HUES64 (cell line): ENCODE measurements around the gene CORO2B.
"Not testable (repeated sequence)": the region's sequence is repeated elsewhere in the genome, so short reads cannot be mapped to it uniquely, and the experiment has no call there.

Experiments
- H3K27ac ChIP-seq: 2 replicates; pipeline ENCODE4 v1.7.0; 2013; ENCODE audit warnings: low read depth, low read length, inconsistent platforms
- H3K27me3 ChIP-seq: 2 replicates; pipeline ENCODE4 v1.6.1; 2013; ENCODE audit warnings: mild to moderate bottlenecking, low read length; ENCODE audit not compliant: insufficient read depth
- H3K36me3 ChIP-seq: 2 replicates; pipeline ENCODE4 v1.6.1; 2013; ENCODE audit warnings: mild to moderate bottlenecking, low read length; ENCODE audit not compliant: insufficient read depth
- H3K4me1 ChIP-seq: 2 replicates; pipeline ENCODE4 v1.6.1; 2013; ENCODE audit warnings: mild to moderate bottlenecking, low read length, moderate library complexity; ENCODE audit not compliant: insufficient read depth
- H3K4me3 ChIP-seq: 2 replicates; pipeline ENCODE4 v1.5.1; 2013; ENCODE audit warnings: mild to moderate bottlenecking, low read length, moderate library complexity
- H3K9ac ChIP-seq: 2 replicates; pipeline ENCODE4 v1.6.1; 2013; ENCODE audit warnings: mild to moderate bottlenecking, low read depth, low read length
- H3K9me3 ChIP-seq: 2 replicates; pipeline ENCODE4 v1.6.1; 2013; ENCODE audit warnings: low read depth, low read length; ENCODE audit not compliant: insufficient read depth
- WGBS: fragments of 150-250, 120-280 bp; methylation state at CpG from one replicate; pipeline ENCODE4 v1.1.7; 2013; ENCODE audit warnings: missing lambda C conversion rate; 5-methylcytosine and 5-hydroxymethylcytosine counted together

Gene CORO2B

DNA sequence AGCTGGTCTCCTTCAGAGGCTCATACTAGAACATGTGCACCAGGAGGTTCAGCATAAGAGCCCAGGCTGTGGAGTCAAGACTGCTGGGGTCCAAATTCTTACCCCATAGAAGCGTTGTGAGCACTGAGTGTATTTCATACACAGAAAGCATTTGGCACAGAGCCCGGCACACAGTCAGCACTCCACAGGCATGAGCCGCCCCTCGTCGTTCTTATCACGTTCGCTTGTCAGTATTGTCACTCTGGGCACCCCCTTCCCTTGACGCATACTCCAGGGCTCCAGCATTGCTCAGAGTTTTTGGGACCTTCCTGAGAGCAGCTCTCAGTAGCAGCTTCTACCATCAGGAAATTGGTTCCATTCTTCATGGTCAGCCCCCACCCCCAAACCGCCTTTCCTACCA, 25.2 kb downstream of the CORO2B start:
- Histone ChIP-seq H3K4me1 (peaks cover 44% of the 10 kb centered on the region), H3K36me3 (no peaks in the 10 kb centered on the region), H3K9me3 (no peaks in the 10 kb centered on the region), H3K27me3 (peaks cover 18% of the 10 kb centered on the region), H3K4me3 (no peak overlapping the region), H3K27ac (no peak overlapping the region), H3K9ac (no peak overlapping the region)
- WGBS: 92% methylated on average over 9 of the region's 9 CpGs

DNA sequence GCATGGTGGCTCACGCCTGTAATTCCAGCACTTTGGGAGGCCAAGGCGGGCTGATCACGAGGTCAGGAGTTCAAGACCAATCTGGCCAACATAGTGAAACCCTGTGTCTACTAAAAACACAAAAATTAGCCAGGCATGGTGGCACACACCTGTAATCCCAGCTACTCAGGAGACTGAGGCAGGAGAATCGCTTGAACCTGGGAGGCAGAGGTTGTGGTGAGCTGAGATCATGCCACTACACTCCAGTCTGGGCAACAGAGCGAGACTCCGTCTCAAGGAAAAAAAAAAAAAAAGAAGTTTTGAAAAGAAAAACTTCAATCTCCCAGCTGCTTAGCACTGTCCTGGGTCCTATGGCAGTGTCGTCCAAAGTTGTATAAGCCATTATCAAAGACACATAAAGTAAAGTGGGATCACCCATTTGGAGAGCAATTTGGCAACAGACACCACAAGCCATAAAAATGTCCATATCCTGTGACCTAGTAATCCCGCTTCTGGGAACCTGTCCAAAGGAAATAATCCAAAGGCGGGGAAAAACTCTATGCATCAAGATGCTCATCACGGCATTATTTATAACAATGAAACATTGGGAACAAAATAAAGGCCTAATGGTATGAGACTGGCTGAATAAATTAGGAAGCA, 26.2 kb downstream of the CORO2B start:
- WGBS: 96% methylated on average over 10 of the region's 10 CpGs
- H3K4me3 ChIP-seq, H3K9me3 ChIP-seq, H3K9ac ChIP-seq, H3K27ac ChIP-seq, H3K36me3 ChIP-seq: not testable (repeated sequence)
- Histone ChIP-seq H3K4me1 (peaks cover 43% of the 10 kb centered on the region), H3K27me3 (peaks cover 18% of the 10 kb centered on the region)

- H3K4me1 ChIP-seq: peaks cover 30% of the 10 kb centered on the region
Measured at GRCh38 chr15:68606375-68606774, 27.6 kb downstream of the CORO2B start.

DNA sequence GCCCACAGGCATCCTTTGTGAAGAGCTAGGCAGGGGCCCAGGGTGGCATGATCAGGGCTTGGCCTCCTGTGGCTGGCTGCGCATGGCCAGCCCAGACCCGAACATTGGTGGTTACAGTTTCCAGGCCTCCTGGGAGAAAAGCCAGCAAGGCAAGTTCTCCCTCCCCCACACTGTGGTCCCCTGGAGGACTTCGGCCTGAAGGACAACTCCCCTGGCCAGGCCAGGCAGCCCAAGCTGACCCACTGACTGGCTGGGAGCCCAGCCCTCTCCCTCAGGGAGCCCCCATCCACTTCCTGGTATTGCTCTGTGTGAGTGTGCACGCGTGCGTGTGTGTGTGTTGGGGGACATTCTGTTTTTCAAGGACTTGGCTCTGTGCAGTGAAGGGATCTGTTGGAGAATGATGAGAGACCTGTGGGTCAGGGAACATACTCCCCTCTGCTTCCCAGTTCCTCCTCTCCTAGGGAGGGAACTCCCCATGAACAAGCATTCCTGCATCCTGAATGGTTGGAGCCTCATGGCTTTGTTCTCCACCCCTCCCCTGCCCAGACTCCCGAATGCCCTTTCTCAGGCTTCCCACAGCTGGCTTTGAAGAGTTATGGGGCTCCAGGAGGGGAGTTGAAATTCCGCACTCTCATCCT, 29.5 kb downstream of the CORO2B start:
- peaks cover 20% of the 10 kb centered on the region for H3K4me1 ChIP-seq
- H3K27me3 ChIP-seq: peaks cover 8% of the 10 kb centered on the region
- H3K9ac ChIP-seq: no peak overlapping the region
- H3K9me3 ChIP-seq: no peaks in the 10 kb centered on the region
- no peaks in the 10 kb centered on the region for H3K36me3 ChIP-seq
- no peak overlapping the region for H3K4me3 ChIP-seq
- WGBS: 81% methylated on average over 7 of the region's 8 CpGs
- H3K27ac ChIP-seq: no peak overlapping the region

More at GRCh38 chr15:68606375-68606774, 27.6 kb downstream of the CORO2B start:
- 91% methylated on average over 3 of the region's 3 CpGs for WGBS
- H3K4me3 ChIP-seq: no peak overlapping the region
- peaks cover 18% of the 10 kb centered on the region for H3K27me3 ChIP-seq
- no peaks in the 10 kb centered on the region for H3K36me3 ChIP-seq
- H3K9ac ChIP-seq: no peak overlapping the region
- no peaks in the 10 kb centered on the region for H3K9me3 ChIP-seq
- no peak overlapping the region for H3K27ac ChIP-seq

GRCh38 chr15:68608844-68609232, 30.0 kb downstream of the CORO2B start:
- H3K4me3 ChIP-seq: no peak overlapping the region
- H3K9me3 ChIP-seq: no peaks in the 10 kb centered on the region

DNA sequence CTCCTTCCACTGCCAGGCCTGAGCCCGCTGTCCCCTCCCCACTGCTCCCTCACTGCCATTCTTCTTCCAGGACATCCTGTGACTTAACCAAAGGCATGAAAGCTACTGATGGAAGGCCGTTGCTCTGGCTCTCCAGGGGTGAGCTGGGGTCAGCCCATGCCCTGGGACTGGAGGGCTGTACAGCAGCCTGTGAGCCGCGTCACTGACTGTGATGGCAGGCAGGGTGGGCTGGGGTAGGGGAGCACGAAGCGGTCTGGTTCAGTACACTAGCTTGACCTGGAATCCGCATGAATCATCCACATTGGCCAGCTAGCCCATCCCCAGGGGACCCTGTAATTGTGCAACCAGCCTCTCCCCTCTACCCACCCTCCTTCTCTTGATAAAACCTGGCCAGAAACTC, 30.8 kb downstream of the CORO2B start:
- no peak overlapping the region for H3K27ac ChIP-seq
- no peak overlapping the region for H3K9ac ChIP-seq
- 79% methylated on average over 7 of the region's 7 CpGs for WGBS
- peaks cover 28% of the 10 kb centered on the region for H3K4me1 ChIP-seq
- H3K4me3 ChIP-seq: no peak overlapping the region
- H3K27me3 ChIP-seq: no peaks in the 10 kb centered on the region
- no peaks in the 10 kb centered on the region for H3K9me3 ChIP-seq
- H3K36me3 ChIP-seq: no peaks in the 10 kb centered on the region

More at GRCh38 chr15:68608844-68609232, 30.0 kb downstream of the CORO2B start:
- Histone ChIP-seq H3K27ac (no peak overlapping the region), H3K27me3 (0 out of 2 replicates have a peak, but pooled peaks cover 2% of the 10 kb centered on the region), H3K36me3 (no peaks in the 10 kb centered on the region), H3K9ac (no peak overlapping the region), H3K4me1 (peaks cover 21% of the 10 kb centered on the region)
- WGBS: 88% methylated on average over 3 of the region's 4 CpGs

GRCh38 chr15:68610825-68611224, 32.0 kb downstream of the CORO2B start:
- 94% methylated on average over 8 of the region's 8 CpGs for WGBS
- Histone ChIP-seq H3K27me3 (no peaks in the 10 kb centered on the region), H3K36me3 (no peaks in the 10 kb centered on the region), H3K9ac (no peak overlapping the region), H3K9me3 (no peaks in the 10 kb centered on the region), H3K4me1 (peaks cover 36% of the 10 kb centered on the region), H3K4me3 (no peak overlapping the region), H3K27ac (no peak overlapping the region)

GRCh38 chr15:68612503-68612902, 33.7 kb downstream of the CORO2B start:
- Histone ChIP-seq H3K9me3 (no peaks in the 10 kb centered on the region), H3K27me3 (no peaks in the 10 kb centered on the region)
- WGBS: 94% methylated on average over 3 of the region's 3 CpGs

GRCh38 chr15:68612979-68613740, 34.4 kb downstream of the CORO2B start:
- H3K4me1 ChIP-seq: peaks cover 32% of the 10 kb centered on the region
- no peaks in the 10 kb centered on the region for H3K27me3 ChIP-seq
- no peak overlapping the region for H3K27ac ChIP-seq
- no peak overlapping the region for H3K9ac ChIP-seq
- WGBS: 95% methylated on average over 6 of the region's 6 CpGs
- H3K9me3 ChIP-seq: no peaks in the 10 kb centered on the region
- no peaks in the 10 kb centered on the region for H3K36me3 ChIP-seq
- no peak overlapping the region for H3K4me3 ChIP-seq

More at GRCh38 chr15:68612503-68612902, 33.7 kb downstream of the CORO2B start:
- Histone ChIP-seq H3K36me3 (no peaks in the 10 kb centered on the region), H3K4me3 (no peak overlapping the region), H3K4me1 (peaks cover 36% of the 10 kb centered on the region), H3K9ac (no peak overlapping the region), H3K27ac (no peak overlapping the region)

GRCh38 chr15:68614286-68615035, 35.7 kb downstream of the CORO2B start:
- Histone ChIP-seq H3K9ac (peak overlapping the region; percentile 53), H3K4me3 (peak overlapping the region; percentile 15), H3K9me3 (no peaks in the 10 kb centered on the region), H3K4me1 (peaks cover 20% of the 10 kb centered on the region), H3K27me3 (no peaks in the 10 kb centered on the region), H3K27ac (peak overlapping the region; percentile 7; the same call in 1 of the 2 replicates), H3K36me3 (no peaks in the 10 kb centered on the region)
- WGBS: 28% methylated on average over 16 of the region's 17 CpGs

- Histone ChIP-seq H3K4me3 (no peak overlapping the region), H3K9ac (no peak overlapping the region), H3K27me3 (no peaks in the 10 kb centered on the region), H3K27ac (no peak overlapping the region), H3K9me3 (no peaks in the 10 kb centered on the region), H3K36me3 (no peaks in the 10 kb centered on the region), H3K4me1 (peaks cover 16% of the 10 kb centered on the region)
- 87% methylated on average over 1 of the region's 1 CpG for WGBS
Measured at GRCh38 chr15:68615301-68615700, 36.5 kb downstream of the CORO2B start.
